ENCODE data around the gene MAN1A1.

Gene MAN1A1

DNA sequence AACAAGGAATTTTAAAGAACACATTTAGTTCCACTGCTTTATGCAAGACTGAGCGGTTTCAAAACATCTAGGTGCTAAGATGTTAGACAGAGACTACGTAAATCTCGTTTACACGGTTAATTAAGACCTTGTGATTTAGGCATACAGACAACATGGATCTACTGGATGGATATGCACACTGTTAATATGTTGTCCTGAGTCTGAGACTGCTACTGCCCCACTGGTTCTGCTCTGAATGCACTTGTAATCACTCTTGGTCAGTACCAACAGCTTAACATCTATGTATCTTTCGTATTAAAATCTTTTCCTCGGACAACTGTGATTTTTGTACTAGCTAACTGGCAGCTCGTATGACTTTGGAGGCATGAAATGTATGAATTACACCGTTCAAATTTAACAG lies 3.1 kb downstream of the MAN1A1 start:
- TF ChIP-seq TAF1 (IDR thresholded peaks at IDR 0.05; ENCODE audit: borderline replicate concordance, insufficient read depth, low read length) (no peak), SIN3A (IDR thresholded peaks at IDR 0.05; ENCODE audit: borderline replicate concordance, insufficient read depth, low read length) (no peak), REST (IDR thresholded peaks at IDR 0.05; ENCODE audit: insufficient read depth in 1 of 2, low read depth in 2 of 2, low read length in 2 of 2) (no peak), POLR2AphosphoS5 (IDR thresholded peaks at IDR 0.05; ENCODE audit: low read depth, low read length) (no peak), FOXP2 (optimal IDR thresholded peaks at IDR 0.05; ENCODE audit: borderline replicate concordance, extremely low read depth, extremely low read length, insufficient read depth) (no peak)

GRCh38 chr6:119345114-119345513 lies 4.4 kb downstream of the MAN1A1 start:
- TF ChIP-seq POLR2AphosphoS5 (IDR thresholded peaks at IDR 0.05; ENCODE audit: low read depth, low read length) = no peak
- TF ChIP-seq REST (IDR thresholded peaks at IDR 0.05; ENCODE audit: insufficient read depth in 1 of 2, low read depth in 2 of 2, low read length in 2 of 2) = no peak
- TF ChIP-seq SIN3A (IDR thresholded peaks at IDR 0.05; ENCODE audit: borderline replicate concordance, insufficient read depth, low read length) = no peak
- no peak for TF ChIP-seq FOXP2 (optimal IDR thresholded peaks at IDR 0.05; ENCODE audit: borderline replicate concordance, extremely low read depth, extremely low read length, insufficient read depth)
- no peak for TF ChIP-seq TAF1 (IDR thresholded peaks at IDR 0.05; ENCODE audit: borderline replicate concordance, insufficient read depth, low read length)

- no peak for TF ChIP-seq POLR2AphosphoS5 (IDR thresholded peaks at IDR 0.05; ENCODE audit: low read depth, low read length)
- TF ChIP-seq FOXP2 (optimal IDR thresholded peaks at IDR 0.05; ENCODE audit: borderline replicate concordance, extremely low read depth, extremely low read length, insufficient read depth) = no peak
- no peak for TF ChIP-seq REST (IDR thresholded peaks at IDR 0.05; ENCODE audit: insufficient read depth in 1 of 2, low read depth in 2 of 2, low read length in 2 of 2)
- no peak for TF ChIP-seq TAF1 (IDR thresholded peaks at IDR 0.05; ENCODE audit: borderline replicate concordance, insufficient read depth, low read length)
- TF ChIP-seq SIN3A (IDR thresholded peaks at IDR 0.05; ENCODE audit: borderline replicate concordance, insufficient read depth, low read length) = no peak
Observed at GRCh38 chr6:119344306-119344705, 5.3 kb downstream of the MAN1A1 start.

- TF ChIP-seq TAF1 (IDR thresholded peaks at IDR 0.05; ENCODE audit: borderline replicate concordance, insufficient read depth, low read length) = no peak
- no peak for TF ChIP-seq FOXP2 (optimal IDR thresholded peaks at IDR 0.05; ENCODE audit: borderline replicate concordance, extremely low read depth, extremely low read length, insufficient read depth)
- no peak for TF ChIP-seq POLR2AphosphoS5 (IDR thresholded peaks at IDR 0.05; ENCODE audit: low read depth, low read length)
- TF ChIP-seq SIN3A (IDR thresholded peaks at IDR 0.05; ENCODE audit: borderline replicate concordance, insufficient read depth, low read length) = no peak
- no peak for TF ChIP-seq REST (IDR thresholded peaks at IDR 0.05; ENCODE audit: insufficient read depth in 1 of 2, low read depth in 2 of 2, low read length in 2 of 2)
Observed at GRCh38 chr6:119343573-119344146, 5.9 kb downstream of the MAN1A1 start.
